ENCODE results near the gene ALKBH5. TPM values are rescaled to one million over a fixed set of nuclear protein-coding genes. Genes with fewer than 3 reads are reported as not detected.

Gene ALKBH5
- polyA plus RNA-seq, 3 donors: 50.4 to 79.1 (median 78.9) TPM

DNA sequence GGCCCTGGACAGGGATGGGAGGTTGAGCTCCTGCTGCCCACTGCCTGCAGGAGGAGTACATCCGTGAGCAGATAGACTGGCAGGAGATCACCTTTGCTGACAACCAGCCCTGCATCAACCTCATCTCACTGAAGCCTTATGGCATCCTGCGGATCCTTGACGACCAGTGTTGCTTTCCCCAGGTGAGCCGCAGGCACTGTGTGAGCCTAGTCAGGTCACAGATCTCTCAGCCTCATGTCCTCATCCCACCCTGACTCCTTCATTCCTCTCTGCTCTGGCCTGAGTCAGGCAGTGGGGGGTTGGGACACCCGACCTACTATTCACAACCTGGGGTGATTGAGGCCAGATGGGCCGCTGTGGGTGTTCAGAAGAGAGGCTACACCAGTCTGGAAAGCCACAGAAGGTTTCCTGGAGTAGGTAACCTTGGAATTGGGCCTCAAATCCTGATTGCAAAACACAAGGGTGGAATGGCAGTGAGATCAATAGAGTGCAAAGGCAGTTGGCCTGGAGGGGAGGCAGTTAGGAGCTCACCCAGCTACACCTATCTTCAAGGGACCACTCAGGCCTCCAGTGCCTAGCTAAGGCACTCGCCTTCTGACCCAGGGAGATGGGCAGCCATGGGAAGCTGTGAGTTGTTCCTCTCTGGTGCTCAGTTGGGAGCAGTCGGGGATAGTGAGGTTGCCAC is 45.4 kb upstream of the ALKBH5 start:
- Histone ChIP-seq H4K20me1 (ENCODE audit: insufficient read depth, low read length) (no peaks in the 10 kb centered on the region), H3K27ac (ENCODE audit: low read depth in 1 of 2, low read length in 2 of 2) (no peak overlapping the region), H3K9me3 (replicated peaks in 1 of 2; ENCODE audit: control insufficient read depth in 1 of 2, insufficient read depth in 1 of 2, low read length in 2 of 2) (no peaks in the 10 kb centered on the region), H3K79me2 (ENCODE audit: insufficient read depth, low read length) (no peaks in the 10 kb centered on the region), H3K27me3 (ENCODE audit: control insufficient read depth in 2 of 2, insufficient read depth in 2 of 2, low read length in 2 of 2) (no peaks in the 10 kb centered on the region), H3K36me3 (replicated peaks in 1 of 2; ENCODE audit: control insufficient read depth in 1 of 2, insufficient read depth in 2 of 2, low read length in 2 of 2) (no peaks in the 10 kb centered on the region), H3K4me1 (ENCODE audit: control insufficient read depth in 1 of 2, insufficient read depth in 2 of 2, low read length in 2 of 2) (no peaks in the 10 kb centered on the region), H3K4me2 (replicated peaks; ENCODE audit: extremely low read depth, low read length, poor library complexity, severe bottlenecking) (no peak overlapping the region), H2AFZ (ENCODE audit: insufficient read depth, low read depth, low read length, poor library complexity, severe bottlenecking) (no peak overlapping the region), H3K4me3 (replicated peaks in 1 of 3; ENCODE audit: low read depth in 2 of 3, low read length in 3 of 3) (no peak overlapping the region), H3K9ac (ENCODE audit: insufficient read depth, low read length, poor library complexity, severe bottlenecking) (no peak overlapping the region)
- no peak for DNase-seq
- H3K36me3 Mint-ChIP-seq: no peaks in the 10 kb centered on the region
- H3K27ac Mint-ChIP-seq: no peak overlapping the region
- H3K9me3 Mint-ChIP-seq: no peaks in the 10 kb centered on the region
- no peak overlapping the region for H3K4me3 Mint-ChIP-seq
- intact Hi-C loops (cut with micrococcal nuclease): no loop called here
- 93% methylated on average over 6 of the region's 8 CpGs for WGBS (ENCODE audit: insufficient coverage)
- H3K4me1 Mint-ChIP-seq: no peaks in the 10 kb centered on the region
- peaks cover 3 to 10% (median 3%) of the 10 kb centered on the region in 3 donors for H3K27me3 Mint-ChIP-seq (ENCODE audit: low read depth in 3 of 3)
- TF ChIP-seq, protein P1, sequence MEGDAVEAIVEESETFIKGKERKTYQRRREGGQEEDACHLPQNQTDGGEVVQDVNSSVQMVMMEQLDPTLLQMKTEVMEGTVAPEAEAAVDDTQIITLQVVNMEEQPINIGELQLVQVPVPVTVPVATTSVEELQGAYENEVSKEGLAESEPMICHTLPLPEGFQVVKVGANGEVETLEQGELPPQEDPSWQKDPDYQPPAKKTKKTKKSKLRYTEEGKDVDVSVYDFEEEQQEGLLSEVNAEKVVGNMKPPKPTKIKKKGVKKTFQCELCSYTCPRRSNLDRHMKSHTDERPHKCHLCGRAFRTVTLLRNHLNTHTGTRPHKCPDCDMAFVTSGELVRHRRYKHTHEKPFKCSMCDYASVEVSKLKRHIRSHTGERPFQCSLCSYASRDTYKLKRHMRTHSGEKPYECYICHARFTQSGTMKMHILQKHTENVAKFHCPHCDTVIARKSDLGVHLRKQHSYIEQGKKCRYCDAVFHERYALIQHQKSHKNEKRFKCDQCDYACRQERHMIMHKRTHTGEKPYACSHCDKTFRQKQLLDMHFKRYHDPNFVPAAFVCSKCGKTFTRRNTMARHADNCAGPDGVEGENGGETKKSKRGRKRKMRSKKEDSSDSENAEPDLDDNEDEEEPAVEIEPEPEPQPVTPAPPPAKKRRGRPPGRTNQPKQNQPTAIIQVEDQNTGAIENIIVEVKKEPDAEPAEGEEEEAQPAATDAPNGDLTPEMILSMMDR (IDR thresholded peaks at IDR 0.05): no peak

DNA sequence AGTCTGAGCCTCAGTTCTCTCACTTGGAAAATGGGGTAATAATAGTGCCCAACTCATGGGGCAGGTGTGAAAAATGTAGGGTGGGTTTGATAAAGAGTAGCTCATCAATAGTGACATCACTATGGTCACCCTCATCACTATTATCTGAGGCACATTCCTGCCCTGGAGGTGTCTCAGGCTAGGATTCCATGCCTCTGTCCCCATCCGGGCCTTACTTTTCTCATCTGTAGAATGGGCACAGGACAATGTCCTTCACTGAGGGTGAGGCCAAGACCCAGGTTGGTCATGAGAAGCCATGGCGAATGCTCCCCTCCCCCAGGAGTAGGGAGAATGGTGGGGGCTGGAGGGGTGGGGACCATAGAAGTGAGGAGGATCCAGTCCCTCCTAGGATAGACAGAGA is 44.5 kb upstream of the ALKBH5 start:
- Mint-ChIP-seq H3K9me3 (no peaks in the 10 kb centered on the region), H3K27ac (no peak overlapping the region), H3K4me3 (no peak overlapping the region), H3K36me3 (no peaks in the 10 kb centered on the region), H3K4me1 (no peaks in the 10 kb centered on the region), H3K27me3 (ENCODE audit: low read depth in 3 of 3) (peaks cover 3 to 10% (median 5%) of the 10 kb centered on the region in 3 donors)
- H3K4me1 ChIP-seq (ENCODE audit: control insufficient read depth in 1 of 2, insufficient read depth in 2 of 2, low read length in 2 of 2): no peaks in the 10 kb centered on the region
- H2AFZ ChIP-seq (ENCODE audit: insufficient read depth, low read depth, low read length, poor library complexity, severe bottlenecking): no peak overlapping the region
- H3K4me2 ChIP-seq (replicated peaks; ENCODE audit: extremely low read depth, low read length, poor library complexity, severe bottlenecking): no peak overlapping the region
- no peak overlapping the region for H3K27ac ChIP-seq (ENCODE audit: low read depth in 1 of 2, low read length in 2 of 2)
- H4K20me1 ChIP-seq (ENCODE audit: insufficient read depth, low read length): no peaks in the 10 kb centered on the region
- H3K27me3 ChIP-seq (ENCODE audit: control insufficient read depth in 2 of 2, insufficient read depth in 2 of 2, low read length in 2 of 2): no peaks in the 10 kb centered on the region
- no peaks in the 10 kb centered on the region for H3K9me3 ChIP-seq (replicated peaks in 1 of 2; ENCODE audit: control insufficient read depth in 1 of 2, insufficient read depth in 1 of 2, low read length in 2 of 2)
- H3K36me3 ChIP-seq (replicated peaks in 1 of 2; ENCODE audit: control insufficient read depth in 1 of 2, insufficient read depth in 2 of 2, low read length in 2 of 2): no peaks in the 10 kb centered on the region
- H3K79me2 ChIP-seq (ENCODE audit: insufficient read depth, low read length): no peaks in the 10 kb centered on the region
- TF ChIP-seq, protein P1 (IDR thresholded peaks at IDR 0.05): no peak
- H3K4me3 ChIP-seq (replicated peaks in 1 of 3; ENCODE audit: low read depth in 2 of 3, low read length in 3 of 3): no peak overlapping the region
- no peak overlapping the region for H3K9ac ChIP-seq (ENCODE audit: insufficient read depth, low read length, poor library complexity, severe bottlenecking)
- intact Hi-C loops (cut with micrococcal nuclease): no loop called here
- 100% methylated on average over 1 of the region's 2 CpGs for WGBS (ENCODE audit: insufficient coverage)
- no peak for DNase-seq

Measured in CD14-positive monocyte (primary cell).